Adipocyte (in vitro differentiated cells): ENCODE measurements around the gene NDST1.
A peak's percentile ranks its signal among the peaks of the same experiment; 100 is the strongest.

Experiments
- DNase-seq: peaks from one replicate; pipeline ENCODE4 v3.0.0-alpha.2; 2015; ENCODE audit warnings: low read depth
- H3K27me3 ChIP-seq: replicated peaks from 2 replicates; pipeline ENCODE4 v1.7.0; 2013; ENCODE audit warnings: mild to moderate bottlenecking, low read length, moderate library complexity; ENCODE audit not compliant: control insufficient read depth, insufficient read depth
- H3K36me3 ChIP-seq: 2 replicates; pipeline ENCODE4 v1.7.0; 2013; ENCODE audit warnings: low read length, mild to moderate bottlenecking, moderate library complexity; ENCODE audit not compliant: control insufficient read depth, insufficient read depth, severe bottlenecking
- H3K4me1 ChIP-seq: 2 replicates; pipeline ENCODE4 v1.7.0; 2013; ENCODE audit warnings: mild to moderate bottlenecking, low read length, moderate library complexity; ENCODE audit not compliant: control insufficient read depth, insufficient read depth
- H3K4me3 ChIP-seq: 2 replicates; pipeline ENCODE4 v1.7.0; 2013; ENCODE audit warnings: mild to moderate bottlenecking, low read length, moderate library complexity
- H3K9ac ChIP-seq: 2 replicates; pipeline ENCODE4 v1.7.0; 2013; ENCODE audit warnings: mild to moderate bottlenecking, low read length, moderate library complexity
- H3K9me3 ChIP-seq: 2 replicates; pipeline ENCODE4 v1.7.0; 2013; ENCODE audit warnings: mild to moderate bottlenecking, low read length, moderate library complexity; ENCODE audit not compliant: control insufficient read depth

Gene NDST1

GRCh38 chr5:150573867-150574817 lies 66.2 kb downstream of the NDST1 start:
- Histone ChIP-seq H3K27me3 (no peaks in the 10 kb centered on the region), H3K9me3 (no peaks in the 10 kb centered on the region), H3K4me3 (no peak overlapping the region), H3K9ac (no peak overlapping the region), H3K36me3 (no peaks in the 10 kb centered on the region), H3K4me1 (peaks cover 8% of the 10 kb centered on the region)
- no peak for DNase-seq

- Histone ChIP-seq H3K36me3 (no peaks in the 10 kb centered on the region), H3K4me1 (no peaks in the 10 kb centered on the region), H3K4me3 (no peak overlapping the region), H3K27me3 (peaks cover under 1% of the 10 kb centered on the region), H3K9ac (no peak overlapping the region), H3K9me3 (no peaks in the 10 kb centered on the region)
- no peak for DNase-seq
Measured at GRCh38 chr5:150574818-150575547, 67.1 kb downstream of the NDST1 start.

- no peak for DNase-seq
- H3K27me3 ChIP-seq = peaks cover 9% of the 10 kb centered on the region
- H3K4me1 ChIP-seq = no peaks in the 10 kb centered on the region
- no peak overlapping the region for H3K9ac ChIP-seq
- H3K9me3 ChIP-seq = no peaks in the 10 kb centered on the region
- H3K36me3 ChIP-seq = no peaks in the 10 kb centered on the region
- no peak overlapping the region for H3K4me3 ChIP-seq
Measured at GRCh38 chr5:150575745-150576448, 68.0 kb downstream of the NDST1 start.

GRCh38 chr5:150576449-150576949 lies 68.6 kb downstream of the NDST1 start:
- no peak for DNase-seq
- no peaks in the 10 kb centered on the region for H3K9me3 ChIP-seq

GRCh38 chr5:150577378-150578139 lies 69.6 kb downstream of the NDST1 start:
- no peaks in the 10 kb centered on the region for H3K36me3 ChIP-seq
- H3K27me3 ChIP-seq = peaks cover 17% of the 10 kb centered on the region
- no peak overlapping the region for H3K4me3 ChIP-seq
- H3K9me3 ChIP-seq = no peaks in the 10 kb centered on the region
- H3K9ac ChIP-seq = no peak overlapping the region
- DNase-seq = no peak
- H3K4me1 ChIP-seq = no peaks in the 10 kb centered on the region

More at GRCh38 chr5:150576449-150576949, 68.6 kb downstream of the NDST1 start:
- Histone ChIP-seq H3K9ac (no peak overlapping the region), H3K4me3 (no peak overlapping the region), H3K36me3 (no peaks in the 10 kb centered on the region), H3K4me1 (no peaks in the 10 kb centered on the region), H3K27me3 (peaks cover 10% of the 10 kb centered on the region)

- no peak for DNase-seq
- Histone ChIP-seq H3K36me3 (no peaks in the 10 kb centered on the region), H3K27me3 (peaks cover 21% of the 10 kb centered on the region), H3K4me1 (no peaks in the 10 kb centered on the region), H3K4me3 (no peak overlapping the region), H3K9me3 (no peaks in the 10 kb centered on the region), H3K9ac (no peak overlapping the region)
Measured at GRCh38 chr5:150578781-150579461, 71.0 kb downstream of the NDST1 start.

- no peaks in the 10 kb centered on the region for H3K4me1 ChIP-seq
Measured at GRCh38 chr5:150579462-150580400, 71.8 kb downstream of the NDST1 start.

GRCh38 chr5:150580917-150581316 lies 73.0 kb downstream of the NDST1 start:
- peaks cover 33% of the 10 kb centered on the region for H3K27me3 ChIP-seq
- H3K4me1 ChIP-seq = no peaks in the 10 kb centered on the region
- H3K9ac ChIP-seq = no peak overlapping the region
- H3K36me3 ChIP-seq = no peaks in the 10 kb centered on the region
- H3K4me3 ChIP-seq = no peak overlapping the region
- no peak for DNase-seq
- H3K9me3 ChIP-seq = no peaks in the 10 kb centered on the region

More at GRCh38 chr5:150579462-150580400, 71.8 kb downstream of the NDST1 start:
- Histone ChIP-seq H3K36me3 (no peaks in the 10 kb centered on the region), H3K9me3 (no peaks in the 10 kb centered on the region), H3K9ac (no peak overlapping the region), H3K27me3 (peaks cover 24% of the 10 kb centered on the region), H3K4me3 (no peak overlapping the region)
- no peak for DNase-seq

GRCh38 chr5:150582241-150583109 lies 74.5 kb downstream of the NDST1 start:
- H3K4me1 ChIP-seq = peaks cover 1% of the 10 kb centered on the region
- peak; percentile 31 for DNase-seq
- no peak overlapping the region for H3K9ac ChIP-seq
- H3K27me3 ChIP-seq = peaks cover 47% of the 10 kb centered on the region
- H3K9me3 ChIP-seq = no peaks in the 10 kb centered on the region
- H3K4me3 ChIP-seq = no peak overlapping the region
- H3K36me3 ChIP-seq = no peaks in the 10 kb centered on the region
